Measurements from ENCODE around the gene SERPINB7. TPM values are rescaled to one million over a fixed set of nuclear protein-coding genes. Genes with fewer than 3 reads are reported as not detected.

Gene SERPINB7
- total RNA-seq, 1 experiment from 2014 or later: not detected

DNA sequence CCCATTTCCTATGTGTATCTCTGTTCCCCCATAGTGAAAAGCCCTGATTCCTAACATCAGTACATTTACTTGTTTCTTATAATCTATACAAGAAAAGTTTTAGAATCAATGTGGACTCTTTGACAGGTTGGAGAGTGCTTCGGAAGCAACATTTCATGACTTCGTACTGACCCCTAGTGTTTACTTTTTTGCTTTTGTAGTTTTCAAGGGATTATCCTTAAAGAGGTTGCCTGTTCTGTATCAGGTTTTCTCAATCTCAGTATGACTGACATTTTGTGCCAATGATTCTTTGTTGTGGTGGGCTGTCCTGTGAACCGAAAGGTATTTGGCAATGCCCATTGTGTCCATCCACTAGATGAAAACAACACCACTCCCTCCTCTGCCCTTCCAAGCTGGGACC is 69.0 kb downstream of the SERPINB7 start:
- Mint-ChIP-seq H3K36me3 (no peaks in the 10 kb centered on the region), H3K4me1 (no peaks in the 10 kb centered on the region), H3K27me3 (ENCODE audit: low read depth) (no peaks in the 10 kb centered on the region), H3K9me3 (no peaks in the 10 kb centered on the region), H3K27ac (no peak overlapping the region), H3K4me3 (no peak overlapping the region)
- no peak for DNase-seq (ENCODE audit: low spot score)
- ChIA-PET POLR2A (no interaction called here), CTCF (interaction anchor here (0.6 to 1.6 kb wide), 7 partner anchors 20 to 399 kb away, joined by 3 to 9 read pairs (median 4); no protein-coding TSS in a partner anchor)
- TF ChIP-seq, protein P1, sequence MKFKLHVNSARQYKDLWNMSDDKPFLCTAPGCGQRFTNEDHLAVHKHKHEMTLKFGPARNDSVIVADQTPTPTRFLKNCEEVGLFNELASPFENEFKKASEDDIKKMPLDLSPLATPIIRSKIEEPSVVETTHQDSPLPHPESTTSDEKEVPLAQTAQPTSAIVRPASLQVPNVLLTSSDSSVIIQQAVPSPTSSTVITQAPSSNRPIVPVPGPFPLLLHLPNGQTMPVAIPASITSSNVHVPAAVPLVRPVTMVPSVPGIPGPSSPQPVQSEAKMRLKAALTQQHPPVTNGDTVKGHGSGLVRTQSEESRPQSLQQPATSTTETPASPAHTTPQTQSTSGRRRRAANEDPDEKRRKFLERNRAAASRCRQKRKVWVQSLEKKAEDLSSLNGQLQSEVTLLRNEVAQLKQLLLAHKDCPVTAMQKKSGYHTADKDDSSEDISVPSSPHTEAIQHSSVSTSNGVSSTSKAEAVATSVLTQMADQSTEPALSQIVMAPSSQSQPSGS (CRISPR knock-in tag; IDR thresholded peaks at IDR 0.05; ENCODE audit: borderline replicate concordance, low read depth): no peak
- TF ChIP-seq STAT6 (CRISPR knock-in tag; conservative IDR thresholded peaks at IDR 0.05; ENCODE audit: low read depth) (no peak), MXD4 (CRISPR knock-in tag; IDR thresholded peaks at IDR 0.05; ENCODE audit: borderline replicate concordance) (no peak), ETV6 (CRISPR knock-in tag; IDR thresholded peaks at IDR 0.05) (no peak), ZNF232 (CRISPR knock-in tag; IDR thresholded peaks at IDR 0.05) (no peak), ELF4 (CRISPR knock-in tag; IDR thresholded peaks at IDR 0.05; ENCODE audit: low read depth) (no peak), SP1 (CRISPR knock-in tag; conservative IDR thresholded peaks at IDR 0.05) (no peak), JAZF1 (CRISPR knock-in tag; IDR thresholded peaks at IDR 0.05) (no peak), NR1H2 (CRISPR knock-in tag; IDR thresholded peaks at IDR 0.05) (no peak), ZNF423 (CRISPR knock-in tag; IDR thresholded peaks at IDR 0.05) (no peak), RELA (CRISPR knock-in tag; IDR thresholded peaks at IDR 0.05; ENCODE audit: borderline replicate concordance) (no peak), FOXK1 (CRISPR knock-in tag; IDR thresholded peaks at IDR 0.05) (no peak)
- TF ChIP-seq, protein P2, sequence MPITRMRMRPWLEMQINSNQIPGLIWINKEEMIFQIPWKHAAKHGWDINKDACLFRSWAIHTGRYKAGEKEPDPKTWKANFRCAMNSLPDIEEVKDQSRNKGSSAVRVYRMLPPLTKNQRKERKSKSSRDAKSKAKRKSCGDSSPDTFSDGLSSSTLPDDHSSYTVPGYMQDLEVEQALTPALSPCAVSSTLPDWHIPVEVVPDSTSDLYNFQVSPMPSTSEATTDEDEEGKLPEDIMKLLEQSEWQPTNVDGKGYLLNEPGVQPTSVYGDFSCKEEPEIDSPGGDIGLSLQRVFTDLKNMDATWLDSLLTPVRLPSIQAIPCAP (CRISPR knock-in tag; IDR thresholded peaks at IDR 0.05): no peak
- ATAC-seq: peak; percentile 74

DNA sequence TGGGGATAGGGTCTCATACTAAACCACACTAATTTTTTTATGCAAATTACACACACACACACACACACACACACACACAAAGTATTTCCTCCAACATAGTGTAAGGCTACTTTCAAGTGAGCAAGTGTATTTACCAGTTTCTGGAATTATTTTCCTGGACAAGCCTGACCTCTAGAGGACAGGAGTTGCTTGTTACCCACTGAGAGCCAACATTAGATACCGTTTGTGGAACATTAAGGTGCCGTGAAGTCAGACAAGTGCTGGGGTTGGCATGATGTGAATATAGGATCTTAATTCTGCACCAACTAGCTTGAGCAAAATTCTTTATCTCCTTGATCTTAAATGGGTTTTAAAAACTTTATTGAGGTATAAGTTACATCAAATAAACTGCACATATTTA is 72.9 kb downstream of the SERPINB7 start:
- POLR2A ChIA-PET: no interaction called here
- no peaks in the 10 kb centered on the region for H3K9me3 Mint-ChIP-seq
- H3K27ac Mint-ChIP-seq: no peak overlapping the region
- DNase-seq (ENCODE audit: low spot score): no peak
- H3K27me3 Mint-ChIP-seq (ENCODE audit: low read depth): no peaks in the 10 kb centered on the region
- no peaks in the 10 kb centered on the region for H3K36me3 Mint-ChIP-seq
- H3K4me3 Mint-ChIP-seq: no peak overlapping the region
- no peaks in the 10 kb centered on the region for H3K4me1 Mint-ChIP-seq
- CTCF ChIA-PET: no interaction called here
- no peak for TF ChIP-seq ATF1 (CRISPR knock-in tag; IDR thresholded peaks at IDR 0.05)
- TF ChIP-seq TEAD1 (CRISPR knock-in tag; IDR thresholded peaks at IDR 0.05): no peak
- no peak for TF ChIP-seq NFYB (CRISPR knock-in tag; conservative IDR thresholded peaks at IDR 0.05; ENCODE audit: low read depth)
- TF ChIP-seq ZNF416 (CRISPR knock-in tag; IDR thresholded peaks at IDR 0.05): no peak
- TF ChIP-seq, protein P3, sequence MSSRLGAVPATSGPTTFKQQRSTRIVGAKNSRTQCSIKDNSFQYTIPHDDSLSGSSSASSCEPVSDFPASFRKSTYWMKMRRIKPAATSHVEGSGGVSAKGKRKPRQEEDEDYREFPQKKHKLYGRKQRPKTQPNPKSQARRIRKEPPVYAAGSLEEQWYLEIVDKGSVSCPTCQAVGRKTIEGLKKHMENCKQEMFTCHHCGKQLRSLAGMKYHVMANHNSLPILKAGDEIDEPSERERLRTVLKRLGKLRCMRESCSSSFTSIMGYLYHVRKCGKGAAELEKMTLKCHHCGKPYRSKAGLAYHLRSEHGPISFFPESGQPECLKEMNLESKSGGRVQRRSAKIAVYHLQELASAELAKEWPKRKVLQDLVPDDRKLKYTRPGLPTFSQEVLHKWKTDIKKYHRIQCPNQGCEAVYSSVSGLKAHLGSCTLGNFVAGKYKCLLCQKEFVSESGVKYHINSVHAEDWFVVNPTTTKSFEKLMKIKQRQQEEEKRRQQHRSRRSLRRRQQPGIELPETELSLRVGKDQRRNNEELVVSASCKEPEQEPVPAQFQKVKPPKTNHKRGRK (CRISPR knock-in tag; IDR thresholded peaks at IDR 0.05; ENCODE audit: borderline replicate concordance): no peak
- TF ChIP-seq NFE2L1 (CRISPR knock-in tag; IDR thresholded peaks at IDR 0.05): no peak
- no peak for TF ChIP-seq PREB (CRISPR knock-in tag; IDR thresholded peaks at IDR 0.05; ENCODE audit: borderline replicate concordance)
- no peak for TF ChIP-seq TP53 (CRISPR knock-in tag; IDR thresholded peaks at IDR 0.05)
- TF ChIP-seq, protein P4, sequence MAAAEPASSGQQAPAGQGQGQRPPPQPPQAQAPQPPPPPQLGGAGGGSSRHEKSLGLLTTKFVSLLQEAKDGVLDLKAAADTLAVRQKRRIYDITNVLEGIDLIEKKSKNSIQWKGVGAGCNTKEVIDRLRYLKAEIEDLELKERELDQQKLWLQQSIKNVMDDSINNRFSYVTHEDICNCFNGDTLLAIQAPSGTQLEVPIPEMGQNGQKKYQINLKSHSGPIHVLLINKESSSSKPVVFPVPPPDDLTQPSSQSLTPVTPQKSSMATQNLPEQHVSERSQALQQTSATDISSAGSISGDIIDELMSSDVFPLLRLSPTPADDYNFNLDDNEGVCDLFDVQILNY (CRISPR knock-in tag; IDR thresholded peaks at IDR 0.05): no peak
- TF ChIP-seq CDX4 (CRISPR knock-in tag; IDR thresholded peaks at IDR 0.05; ENCODE audit: borderline replicate concordance): no peak
- peak; percentile 79 for ATAC-seq

Measured in WTC11 (cell line).